GM12878 (cell line): ENCODE results near the gene ZBED1.

Experiments used
- POLR2AphosphoS5 ChIP-seq: IDR thresholded peaks from 2 replicates; pipeline ENCODE4 v1.6.1; 2011; ENCODE audit warnings: mild to moderate bottlenecking, low read length, inconsistent platforms
- TF ChIP-seq, protein P1 (sequence below): IDR thresholded peaks from 2 replicates; pipeline ENCODE4 v1.6.1; 2012; ENCODE audit warnings: low read depth, low read length, improper control_type of control experiment
- TF ChIP-seq, protein P2 (sequence below), 3 experiments: IDR thresholded peaks in 2 of 3; conservative IDR thresholded peaks in 1 of 3; 2 replicates each; pipeline ENCODE4 v1.5.1; 2011; ENCODE audit warnings: low read depth in 3 of 3, low read length in 3 of 3, mild to moderate bottlenecking in 3 of 3, control low read depth in 2 of 3, moderate library complexity in 2 of 3, inconsistent platforms in 1 of 3, mixed read lengths in 1 of 3; ENCODE audit not compliant: control insufficient read depth in 2 of 3, insufficient read depth in 1 of 3; ENCODE audit errors: extremely low read depth in 1 of 3

DNA sequence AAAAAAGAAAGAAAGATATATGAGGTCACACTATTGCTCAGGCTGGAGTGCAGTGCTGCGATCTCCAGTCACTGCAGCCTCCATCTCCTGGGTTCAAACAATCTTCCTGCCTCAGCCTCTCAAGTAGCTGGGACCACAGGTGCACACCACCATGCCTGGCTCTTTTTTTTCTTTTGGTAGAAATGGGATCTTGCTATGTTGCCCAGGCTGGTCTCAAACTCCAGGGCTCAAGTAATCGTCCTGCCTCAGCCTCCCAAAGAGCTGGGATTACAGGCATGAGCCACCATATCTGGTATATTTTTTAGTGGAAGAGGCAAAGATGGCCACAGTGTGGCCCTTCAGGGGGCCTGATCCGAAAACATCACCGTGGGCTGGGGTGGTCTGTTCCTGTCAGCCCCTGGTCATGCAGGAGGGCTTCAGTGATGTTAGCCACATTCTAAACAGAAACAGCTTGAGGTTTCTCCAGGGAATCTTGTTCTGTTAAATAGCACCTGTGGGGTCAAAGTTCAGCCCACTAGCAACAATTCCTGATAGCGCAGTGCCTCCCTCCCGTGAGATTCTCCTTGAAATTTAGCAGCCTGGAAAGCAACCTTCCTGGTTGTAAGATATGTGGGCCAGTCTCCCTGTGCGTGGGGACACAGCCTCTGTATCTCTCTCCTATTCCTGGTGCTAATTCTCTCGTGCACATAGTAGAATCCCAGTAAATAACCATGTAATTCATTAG lies 7.3 kb upstream of the ZBED1 start:
- TF ChIP-seq, protein P1, sequence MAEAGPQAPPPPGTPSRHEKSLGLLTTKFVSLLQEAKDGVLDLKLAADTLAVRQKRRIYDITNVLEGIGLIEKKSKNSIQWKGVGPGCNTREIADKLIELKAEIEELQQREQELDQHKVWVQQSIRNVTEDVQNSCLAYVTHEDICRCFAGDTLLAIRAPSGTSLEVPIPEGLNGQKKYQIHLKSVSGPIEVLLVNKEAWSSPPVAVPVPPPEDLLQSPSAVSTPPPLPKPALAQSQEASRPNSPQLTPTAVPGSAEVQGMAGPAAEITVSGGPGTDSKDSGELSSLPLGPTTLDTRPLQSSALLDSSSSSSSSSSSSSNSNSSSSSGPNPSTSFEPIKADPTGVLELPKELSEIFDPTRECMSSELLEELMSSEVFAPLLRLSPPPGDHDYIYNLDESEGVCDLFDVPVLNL, result no peak
- TF ChIP-seq, protein P2, sequence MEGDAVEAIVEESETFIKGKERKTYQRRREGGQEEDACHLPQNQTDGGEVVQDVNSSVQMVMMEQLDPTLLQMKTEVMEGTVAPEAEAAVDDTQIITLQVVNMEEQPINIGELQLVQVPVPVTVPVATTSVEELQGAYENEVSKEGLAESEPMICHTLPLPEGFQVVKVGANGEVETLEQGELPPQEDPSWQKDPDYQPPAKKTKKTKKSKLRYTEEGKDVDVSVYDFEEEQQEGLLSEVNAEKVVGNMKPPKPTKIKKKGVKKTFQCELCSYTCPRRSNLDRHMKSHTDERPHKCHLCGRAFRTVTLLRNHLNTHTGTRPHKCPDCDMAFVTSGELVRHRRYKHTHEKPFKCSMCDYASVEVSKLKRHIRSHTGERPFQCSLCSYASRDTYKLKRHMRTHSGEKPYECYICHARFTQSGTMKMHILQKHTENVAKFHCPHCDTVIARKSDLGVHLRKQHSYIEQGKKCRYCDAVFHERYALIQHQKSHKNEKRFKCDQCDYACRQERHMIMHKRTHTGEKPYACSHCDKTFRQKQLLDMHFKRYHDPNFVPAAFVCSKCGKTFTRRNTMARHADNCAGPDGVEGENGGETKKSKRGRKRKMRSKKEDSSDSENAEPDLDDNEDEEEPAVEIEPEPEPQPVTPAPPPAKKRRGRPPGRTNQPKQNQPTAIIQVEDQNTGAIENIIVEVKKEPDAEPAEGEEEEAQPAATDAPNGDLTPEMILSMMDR (IDR thresholded peaks at IDR 0.05 in 2 of 3, conservative IDR thresholded peaks at IDR 0.05 in 1 of 3; ENCODE audit: control insufficient read depth in 2 of 3, extremely low read depth in 1 of 3, insufficient read depth in 1 of 3, low read depth in 3 of 3, low read length in 3 of 3), result no peak
- no peak for TF ChIP-seq POLR2AphosphoS5
